K562 treated with DMSO at 1 percent for 48 hours (cell line): ENCODE data around the gene PRAMEF15. TPM values are rescaled to one million over a fixed set of nuclear protein-coding genes. Genes with fewer than 3 reads are reported as not detected.

Experiments used
- total RNA-seq: library from RNA; unstranded; fragments of 300-600 nt; gene quantifications from 2 replicates; pipeline ENCODE4 v1.2.3, GENCODE V29; 2022; ENCODE audit warnings: low replicate concordance; ENCODE audit errors: extremely low read depth

PRAMEF15 gene
- not detected in 2 replicates for total RNA-seq

GRCh38 chr1:13315281-13315680 is at the start of gene PRAMEF15:
TSS of gene PRAMEF15 (plus strand) at chr1:13315581. CDS start at chr1:13318408, 2,827 bp downstream.

GRCh38 chr1:13285037-13285436 is 30.3 kb upstream of the PRAMEF15 start, which contains the start of gene PRAMEF8:
TSS of gene PRAMEF8 (minus strand) at chr1:13285137. CDS start at chr1:13284091, 1,046 bp downstream.

GRCh38 chr1:13303239-13303638 is 12.1 kb upstream of the PRAMEF15 start, which contains the start of gene PRAMEF33:
TSS of gene PRAMEF33 (plus strand) at chr1:13303539. CDS start at chr1:13305955, 2,416 bp downstream.

GRCh38 chr1:13347034-13347433 is 31.7 kb downstream of the PRAMEF15 start, which contains the start of gene PRAMEF14:
TSS of gene PRAMEF14 (minus strand) at chr1:13347134. CDS start at chr1:13345314, 1,820 bp downstream.

Other genes starting within 250 kb of the PRAMEF15 start
- not detected in 2 replicates for gene PRAMEF25, start 244.8 kb upstream of the PRAMEF15 start, total RNA-seq
- not detected in 2 replicates for gene HNRNPCL2, start 198.7 kb upstream of the PRAMEF15 start, total RNA-seq
- not detected in 2 replicates for gene PRAMEF26, start 159.6 kb upstream of the PRAMEF15 start, total RNA-seq
- not detected in 2 replicates for gene HNRNPCL4, start 149.9 kb upstream of the PRAMEF15 start, total RNA-seq
- gene PRAMEF9, start 143.7 kb upstream of the PRAMEF15 start, total RNA-seq, result not detected in 2 replicates
- gene PRAMEF13, start 114.2 kb upstream of the PRAMEF15 start, total RNA-seq, result not detected in 2 replicates
- not detected in 2 replicates for gene PRAMEF18, start 89.4 kb upstream of the PRAMEF15 start, total RNA-seq
- not detected in 2 replicates for gene PRAMEF5, start 61.4 kb upstream of the PRAMEF15 start, total RNA-seq
- not detected in 2 replicates for gene PRAMEF8, start 30.4 kb upstream of the PRAMEF15 start, total RNA-seq
- not detected in 2 replicates for gene PRAMEF33, start 12.0 kb upstream of the PRAMEF15 start, total RNA-seq
- gene PRAMEF14, start 31.6 kb downstream of the PRAMEF15 start, total RNA-seq, result not detected in 2 replicates
- not detected in 2 replicates for gene PRAMEF19, start 56.4 kb downstream of the PRAMEF15 start, total RNA-seq
- not detected in 2 replicates for gene PRAMEF17, start 74.1 kb downstream of the PRAMEF15 start, total RNA-seq
- gene PRAMEF20, start 94.9 kb downstream of the PRAMEF15 start, total RNA-seq, result not detected in 2 replicates
- not detected in 2 replicates for gene LRRC38, start 198.4 kb downstream of the PRAMEF15 start, total RNA-seq